Measurements from ENCODE around the gene TAAR8.

Gene TAAR8

GRCh38 chr6:132512638-132513632 is 39.5 kb upstream of the TAAR8 start, which contains the start of gene STX7:
TSS of gene STX7 (minus strand) at chr6:132513116. CDS start at chr6:132503530, 9,586 bp downstream.
- TF ChIP-seq CEBPB (IDR thresholded peaks at IDR 0.05) (no peak), YY1 (IDR thresholded peaks at IDR 0.05; ENCODE audit: low read depth) (no peak), ZBTB7A (IDR thresholded peaks at IDR 0.05; ENCODE audit: low read depth) (peak; percentile 21; the same call in 1 of the 2 replicates), NFIC (IDR thresholded peaks at IDR 0.05) (peak; percentile 29; the same call in 1 of the 2 replicates), MAX (IDR thresholded peaks at IDR 0.05) (peak; percentile 28), CREB1 (IDR thresholded peaks at IDR 0.05; ENCODE audit: low read depth) (peak; percentile 17; the same call in 1 of the 2 replicates), TAF1 (IDR thresholded peaks at IDR 0.05; ENCODE audit: low read depth) (peak; percentile 56), TCF12 (IDR thresholded peaks at IDR 0.05; ENCODE audit: low read depth) (peak; percentile 57; the same call in 1 of the 2 replicates), EP300 (IDR thresholded peaks at IDR 0.05; ENCODE audit: borderline replicate concordance) (peak; percentile 46; the same call in 1 of the 2 replicates), USF1 (IDR thresholded peaks at IDR 0.05) (peak; percentile 71), RAD21 (IDR thresholded peaks at IDR 0.05; ENCODE audit: low read depth) (no peak), FOXM1 (IDR thresholded peaks at IDR 0.05; ENCODE audit: borderline replicate concordance, low read depth) (no peak), TEAD4 (IDR thresholded peaks at IDR 0.05) (peak; percentile 88)

- TF ChIP-seq EGR1 (IDR thresholded peaks at IDR 0.05) (no peak), CEBPB (IDR thresholded peaks at IDR 0.05) (no peak), CREB1 (IDR thresholded peaks at IDR 0.05; ENCODE audit: low read depth) (no peak), EP300 (IDR thresholded peaks at IDR 0.05; ENCODE audit: borderline replicate concordance) (no peak), YY1 (IDR thresholded peaks at IDR 0.05; ENCODE audit: low read depth) (no peak), REST (IDR thresholded peaks at IDR 0.05; ENCODE audit: low read depth) (no peak), ZBTB7A (IDR thresholded peaks at IDR 0.05; ENCODE audit: low read depth) (no peak), TAF1 (IDR thresholded peaks at IDR 0.05; ENCODE audit: low read depth) (no peak), MAX (IDR thresholded peaks at IDR 0.05) (no peak), NFIC (IDR thresholded peaks at IDR 0.05) (no peak), RAD21 (IDR thresholded peaks at IDR 0.05; ENCODE audit: low read depth) (no peak), TCF12 (IDR thresholded peaks at IDR 0.05; ENCODE audit: low read depth) (no peak), FOXM1 (IDR thresholded peaks at IDR 0.05; ENCODE audit: borderline replicate concordance, low read depth) (no peak), TEAD4 (IDR thresholded peaks at IDR 0.05) (no peak), USF1 (IDR thresholded peaks at IDR 0.05) (no peak)
Measured at GRCh38 chr6:132513831-132514545, 38.5 kb upstream of the TAAR8 start.

- no peak for TF ChIP-seq MAX (IDR thresholded peaks at IDR 0.05)
- TF ChIP-seq CEBPB (IDR thresholded peaks at IDR 0.05): no peak
- no peak for TF ChIP-seq EGR1 (IDR thresholded peaks at IDR 0.05)
- TF ChIP-seq RAD21 (IDR thresholded peaks at IDR 0.05; ENCODE audit: low read depth): no peak
- no peak for TF ChIP-seq NFIC (IDR thresholded peaks at IDR 0.05)
- TF ChIP-seq REST (IDR thresholded peaks at IDR 0.05; ENCODE audit: low read depth): no peak
- no peak for TF ChIP-seq TEAD4 (IDR thresholded peaks at IDR 0.05)
- no peak for TF ChIP-seq USF1 (IDR thresholded peaks at IDR 0.05)
- no peak for TF ChIP-seq EP300 (IDR thresholded peaks at IDR 0.05; ENCODE audit: borderline replicate concordance)
- TF ChIP-seq CREB1 (IDR thresholded peaks at IDR 0.05; ENCODE audit: low read depth): no peak
- TF ChIP-seq YY1 (IDR thresholded peaks at IDR 0.05; ENCODE audit: low read depth): no peak
- TF ChIP-seq FOXM1 (IDR thresholded peaks at IDR 0.05; ENCODE audit: borderline replicate concordance, low read depth): no peak
- no peak for TF ChIP-seq TCF12 (IDR thresholded peaks at IDR 0.05; ENCODE audit: low read depth)
- no peak for TF ChIP-seq TAF1 (IDR thresholded peaks at IDR 0.05; ENCODE audit: low read depth)
- no peak for TF ChIP-seq ZBTB7A (IDR thresholded peaks at IDR 0.05; ENCODE audit: low read depth)
Measured at GRCh38 chr6:132515386-132515785, 37.1 kb upstream of the TAAR8 start.
